CMK (cell line): ENCODE results near the gene GET3.
A peak's percentile ranks its signal among the peaks of the same experiment; 100 is the strongest.
"Not testable (repeated sequence)": the region's sequence is repeated elsewhere in the genome, so short reads cannot be mapped to it uniquely, and the experiment has no call there.

Experiments
- DNase-seq: peaks from one replicate; pipeline ENCODE4 v3.0.0-alpha.2; 2010; ENCODE audit warnings: low read depth

Gene GET3

GRCh38 chr19:12715929-12716328 lies 21.4 kb upstream of the GET3 start:
- DNase-seq = no peak

- DNase-seq = no peak
These were observed 17.0 kb upstream of the GET3 start for GRCh38 chr19:12720296-12720695.

DNA sequence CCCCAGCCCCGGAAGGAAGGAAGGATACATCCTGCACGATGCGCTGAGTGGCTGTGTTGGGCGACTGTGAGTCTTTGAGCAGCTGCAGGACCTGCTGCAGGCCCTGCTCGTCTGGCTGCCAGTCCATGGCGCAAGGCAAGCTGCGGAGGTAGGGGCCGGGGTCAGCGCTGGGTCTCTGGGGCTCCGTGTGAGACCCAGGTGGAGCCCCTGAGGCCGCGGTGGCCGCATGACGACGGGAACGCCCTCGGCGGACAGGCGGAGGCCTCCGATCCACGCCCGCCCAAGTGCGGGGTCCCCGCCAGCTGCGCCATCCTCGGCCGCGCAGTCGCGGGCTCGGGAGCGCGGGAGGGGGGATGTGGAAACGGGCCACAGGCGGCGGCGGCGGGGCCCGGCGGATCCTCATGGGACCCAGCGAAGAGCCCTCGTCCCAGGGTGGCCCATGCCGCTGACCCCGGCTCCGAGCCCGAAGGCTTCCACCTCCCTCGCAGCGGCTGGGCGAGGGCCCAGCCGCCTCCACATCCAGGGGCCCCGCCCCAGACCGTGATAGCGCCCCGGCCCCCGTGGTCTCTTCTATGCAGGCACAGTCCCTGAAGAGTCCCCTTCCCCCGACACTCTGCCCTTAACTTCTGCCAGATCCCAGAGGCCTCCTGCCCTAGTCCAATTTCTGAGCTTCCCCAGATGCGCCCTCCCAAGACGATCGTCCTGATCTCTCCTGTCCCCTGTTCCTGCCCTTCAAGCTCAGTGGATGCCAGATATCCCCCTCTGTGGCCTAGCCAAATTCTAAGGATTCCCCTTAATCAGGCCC lies 16.2 kb upstream of the GET3 start:
- DNase-seq = no peak

- DNase-seq = peak; percentile 48
These were observed 15.4 kb upstream of the GET3 start for GRCh38 chr19:12721656-12722565.

- DNase-seq = peak; percentile 98
These were observed 14.5 kb upstream of the GET3 start for GRCh38 chr19:12722566-12723380.

DNA sequence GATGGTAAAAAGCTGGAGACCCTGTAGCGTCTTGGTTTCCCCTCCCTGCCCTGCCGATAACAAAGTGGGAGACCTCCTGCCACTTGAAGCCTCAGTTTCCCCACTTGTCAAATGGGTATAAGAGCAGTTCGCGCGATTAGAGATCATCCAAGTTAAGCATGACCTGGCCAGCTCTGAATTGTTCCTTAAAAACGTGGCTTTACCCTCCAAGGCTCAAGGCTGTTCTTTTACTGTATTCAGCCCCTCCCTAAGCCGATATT lies 14.0 kb upstream of the GET3 start:
- DNase-seq = no peak

- DNase-seq = peak; percentile 63
These were observed 13.5 kb upstream of the GET3 start, which contains the start of gene TNPO2 for GRCh38 chr19:12723641-12724426. TNPO2 (minus strand) TSS chr19:12723932; CDS start chr19:12720977, 2,955 bp downstream.

DNA sequence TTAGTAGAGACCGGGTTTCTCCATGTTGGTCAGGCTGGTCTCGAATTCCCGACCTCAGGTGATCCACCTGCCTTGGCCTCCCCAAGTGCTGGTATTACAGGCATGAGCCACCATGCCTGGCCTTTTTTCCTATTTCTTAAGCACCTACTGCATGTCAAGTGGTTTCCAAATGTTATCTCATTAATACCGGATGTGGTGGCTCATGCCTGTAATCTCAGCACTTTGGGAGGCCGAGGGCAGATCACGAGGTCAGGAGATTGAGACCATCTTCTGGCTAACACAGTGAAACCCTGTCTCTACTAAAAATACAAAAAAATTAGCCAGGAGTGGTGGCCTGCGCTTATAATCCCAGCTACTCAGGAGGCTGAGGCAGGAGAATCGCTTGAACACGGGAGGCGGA lies 11.7 kb upstream of the GET3 start:
- DNase-seq = not testable (repeated sequence)

GRCh38 chr19:12726988-12727316 lies 10.3 kb upstream of the GET3 start:
- DNase-seq = no peak

DNA sequence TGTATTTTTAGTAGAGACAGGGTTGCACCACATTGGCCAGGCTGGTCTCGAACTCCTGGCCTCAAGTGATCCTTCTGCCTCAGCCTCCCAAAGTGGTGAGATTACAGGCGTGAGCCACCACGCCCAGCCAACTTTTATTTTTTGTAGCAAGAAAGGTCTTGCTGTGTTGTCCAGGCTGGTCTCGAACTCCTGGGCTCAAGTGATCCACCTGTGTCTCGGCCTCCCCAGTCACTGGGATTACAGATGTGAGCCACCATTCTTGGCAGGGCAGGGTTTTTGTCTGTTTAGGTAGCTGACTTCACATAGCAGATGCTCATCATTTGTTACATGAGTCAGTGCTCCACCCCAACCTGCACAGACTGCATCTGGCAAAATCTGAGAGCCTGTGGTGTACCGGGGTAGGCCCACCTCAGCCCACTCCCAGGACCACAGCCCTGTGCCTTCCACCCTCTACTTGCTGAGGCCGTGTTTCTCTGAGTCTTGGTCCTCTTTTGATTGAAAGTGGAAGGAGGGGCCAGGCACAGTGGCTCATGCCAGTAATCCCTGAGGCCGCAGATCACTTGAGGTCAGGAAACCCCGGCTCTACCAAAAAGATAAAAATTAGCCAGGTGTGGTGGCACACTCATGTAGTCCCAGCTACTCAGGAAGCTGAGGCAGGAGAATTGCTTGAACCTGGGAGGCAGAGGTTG lies 9.4 kb upstream of the GET3 start:
- DNase-seq = no peak

GRCh38 chr19:12730064-12730463 lies 7.2 kb upstream of the GET3 start:
- DNase-seq = no peak

- DNase-seq = no peak
These were observed 6.0 kb upstream of the GET3 start for GRCh38 chr19:12731337-12731736.

GRCh38 chr19:12733369-12734214 lies 3.7 kb upstream of the GET3 start:
- DNase-seq = peak; percentile 66

GRCh38 chr19:12737835-12738351 lies 596 bp downstream of the GET3 start:
- DNase-seq = no peak

- no peak for DNase-seq
These were observed 8.0 kb downstream of the GET3 start for GRCh38 chr19:12745166-12745897.

DNA sequence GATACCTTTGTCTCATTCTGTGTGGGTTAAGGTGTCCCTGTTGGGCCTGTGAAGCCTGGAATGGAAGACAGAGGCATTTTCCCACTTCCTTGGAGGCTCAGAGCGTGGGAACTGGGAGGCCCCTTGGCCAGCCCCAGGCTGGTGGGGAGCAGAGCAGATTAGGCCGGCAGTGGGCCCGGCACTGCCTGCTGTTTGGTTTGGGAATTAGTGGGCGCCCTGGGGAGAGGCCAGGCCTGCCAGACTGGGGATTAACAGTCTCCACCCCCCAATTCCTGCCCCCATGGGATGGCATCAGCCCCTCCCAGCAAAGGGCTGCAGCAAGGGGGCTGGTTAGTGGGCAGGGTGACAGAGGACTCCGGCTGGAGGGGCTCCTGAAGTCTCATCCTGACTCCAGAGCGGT lies 11.2 kb downstream of the GET3 start:
- DNase-seq = no peak

GRCh38 chr19:12749938-12750521 lies 12.7 kb downstream of the GET3 start:
- DNase-seq = no peak

DNA sequence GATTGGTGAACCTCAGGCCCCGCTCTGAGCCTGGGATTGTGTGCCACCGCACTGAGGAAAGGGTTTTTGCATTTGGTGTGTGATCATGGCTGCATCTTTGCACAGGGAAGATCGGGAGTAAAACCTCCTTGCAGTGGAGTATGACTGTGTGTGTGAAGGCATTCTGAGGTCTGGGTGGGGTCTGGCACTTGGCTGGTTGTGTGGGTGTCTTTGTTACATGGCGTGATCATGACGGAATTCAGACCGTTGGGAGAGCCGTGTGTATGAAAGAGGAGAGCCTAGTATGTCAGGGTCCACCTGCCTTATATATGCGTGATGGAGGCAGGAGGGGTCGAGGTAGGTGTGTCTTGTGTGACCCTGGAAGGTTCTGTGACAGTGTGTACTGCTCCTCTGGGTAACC lies 13.6 kb downstream of the GET3 start:
- no peak for DNase-seq

DNA sequence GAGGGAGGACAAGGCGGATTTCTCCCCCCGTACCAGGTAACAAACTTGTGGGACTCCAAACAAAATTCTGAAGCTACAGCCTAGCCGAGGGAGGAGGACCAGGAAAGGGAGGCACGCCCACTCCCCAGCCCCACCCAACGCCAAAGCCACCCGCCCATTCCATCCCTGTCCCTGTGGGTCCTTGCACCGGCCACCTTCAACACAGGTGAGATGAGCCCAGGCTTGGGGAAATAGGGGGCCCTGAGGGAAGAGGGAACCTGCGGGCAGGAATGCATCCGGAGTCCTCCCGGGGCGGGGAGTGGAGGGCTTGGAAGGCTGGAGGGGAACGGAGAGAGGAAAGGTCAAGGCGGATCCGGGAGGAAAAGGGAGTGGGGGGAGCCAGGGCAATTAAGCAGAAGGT lies 14.3 kb downstream of the GET3 start, which contains the start of gene BEST2:
Gene BEST2 (plus strand): TSS at position 157 of the 400 bp plus-strand sequence. CDS start 802 bp downstream, outside the sequence.
- DNase-seq = no peak
